Endodermal cell (in vitro differentiated cells): ENCODE measurements around the gene DNMT3L. TPM values are rescaled to one million over a fixed set of nuclear protein-coding genes. Genes with fewer than 3 reads are reported as not detected.
"Not testable (repeated sequence)": the region's sequence is repeated elsewhere in the genome, so short reads cannot be mapped to it uniquely, and the experiment has no call there.

ENCODE experiments used
- DNase-seq: peaks from one replicate; pipeline ENCODE4 v3.0.0-alpha.2; 2017
- H3K27ac ChIP-seq: 2 replicates; pipeline ENCODE4 v1.5.1; 2013; ENCODE audit warnings: mild to moderate bottlenecking, low read depth, low read length, moderate library complexity
- H3K27me3 ChIP-seq: 2 replicates; pipeline ENCODE4 v1.6.1; 2013; ENCODE audit warnings: mild to moderate bottlenecking, low read length, moderate library complexity; ENCODE audit not compliant: insufficient read depth, control insufficient read depth, poor library complexity, severe bottlenecking
- H3K36me3 ChIP-seq: 2 replicates; pipeline ENCODE4 v1.7.0; 2013; ENCODE audit warnings: mild to moderate bottlenecking, low read length, moderate library complexity; ENCODE audit not compliant: control insufficient read depth, insufficient read depth
- H3K4me1 ChIP-seq: one replicate; pipeline ENCODE4 v1.7.0; 2013; ENCODE audit warnings: low read length; ENCODE audit not compliant: control insufficient read depth, insufficient read depth
- H3K4me3 ChIP-seq: 2 replicates; pipeline ENCODE4 v1.5.1; 2013; ENCODE audit warnings: mild to moderate bottlenecking, low read length, moderate library complexity
- H3K9ac ChIP-seq: 2 replicates; pipeline ENCODE4 v1.6.1; 2013; ENCODE audit warnings: mild to moderate bottlenecking, low read length, moderate library complexity; ENCODE audit not compliant: poor library complexity, severe bottlenecking; ENCODE audit errors: extremely low read depth
- H3K9me3 ChIP-seq: 2 replicates; pipeline ENCODE4 v1.6.1; 2013; ENCODE audit warnings: mild to moderate bottlenecking, low read length, moderate library complexity; ENCODE audit not compliant: control insufficient read depth
- H3K27ac Mint-ChIP-seq: 2 replicates; pipeline ENCODE4 v1.8.0; 2020; ENCODE audit warnings: mixed read lengths
- H3K27me3 Mint-ChIP-seq: 2 replicates; pipeline ENCODE4 v1.8.0; 2021; ENCODE audit warnings: mild to moderate bottlenecking, mixed read lengths; ENCODE audit not compliant: insufficient read depth
- H3K36me3 Mint-ChIP-seq: 2 replicates; pipeline ENCODE4 v1.8.0; 2020; ENCODE audit warnings: low read depth, mixed read lengths
- H3K4me1 Mint-ChIP-seq: 2 replicates; pipeline ENCODE4 v1.8.0; 2020; ENCODE audit warnings: mixed read lengths
- H3K4me3 Mint-ChIP-seq: 2 replicates; pipeline ENCODE4 v1.8.0; 2020; ENCODE audit warnings: mild to moderate bottlenecking, moderate library complexity, mixed read lengths
- H3K9me3 Mint-ChIP-seq: 2 replicates; pipeline ENCODE4 v1.8.0; 2020; ENCODE audit warnings: mild to moderate bottlenecking, mixed read lengths
- whole genome bisulfite sequencing, 2 experiments: methylation state at CpG; one replicate each; pipeline versions ENCODE4 v1.1.5 to v1.1.7; 2013; ENCODE audit warnings: missing lambda C conversion rate in 2 of 2, mixed read lengths in 1 of 2; ENCODE audit not compliant: insufficient coverage in 1 of 2, insufficient read length in 1 of 2; 5-methylcytosine and 5-hydroxymethylcytosine counted together
- total RNA-seq, 2 donors: library from RNA; stranded (reverse); fragmentation: NEBNext Ultra II Directional in 1 of 2; extraction: Animal tissue kit (Norgen Biotek cat#: 25700) in 1 of 2; gene quantifications; 2 replicates in 1 of 2; 3 replicates in 1 of 2; pipeline ENCODE4 v1.2.1, GENCODE V29; 2021
- TF ChIP-seq, protein P1 (sequence below): fragments of 200-600 bp; sonication (generic); conservative IDR thresholded peaks from 2 replicates; pipeline ENCODE4 v1.5.0; 2021; ENCODE audit warnings: antibody characterized with exemption, mild to moderate bottlenecking

DNMT3L gene
- total RNA-seq, 2 donors from 2014 or later: 1.3 TPM; not detected in 1

DNA sequence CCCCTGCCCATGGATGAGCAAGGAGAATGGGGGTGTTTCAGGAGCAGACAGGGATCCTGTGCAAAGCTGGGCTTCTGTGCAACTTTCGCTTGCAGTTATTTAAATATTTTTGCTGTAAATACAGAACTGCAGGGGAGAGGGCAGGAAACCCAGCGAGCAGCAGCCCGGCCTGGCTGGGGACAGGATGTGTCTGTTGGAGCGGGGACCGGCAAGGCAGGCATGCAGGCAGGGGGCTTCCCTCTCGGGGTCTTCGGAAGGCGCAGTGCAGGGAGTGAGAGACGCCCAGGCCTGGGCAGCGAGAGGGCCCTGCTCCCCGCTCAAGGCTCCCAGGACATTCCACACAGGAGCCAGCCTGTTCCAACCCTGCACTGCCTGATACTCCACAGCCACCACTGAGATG lies 22.3 kb upstream of the DNMT3L start:
- TF ChIP-seq, protein P1, sequence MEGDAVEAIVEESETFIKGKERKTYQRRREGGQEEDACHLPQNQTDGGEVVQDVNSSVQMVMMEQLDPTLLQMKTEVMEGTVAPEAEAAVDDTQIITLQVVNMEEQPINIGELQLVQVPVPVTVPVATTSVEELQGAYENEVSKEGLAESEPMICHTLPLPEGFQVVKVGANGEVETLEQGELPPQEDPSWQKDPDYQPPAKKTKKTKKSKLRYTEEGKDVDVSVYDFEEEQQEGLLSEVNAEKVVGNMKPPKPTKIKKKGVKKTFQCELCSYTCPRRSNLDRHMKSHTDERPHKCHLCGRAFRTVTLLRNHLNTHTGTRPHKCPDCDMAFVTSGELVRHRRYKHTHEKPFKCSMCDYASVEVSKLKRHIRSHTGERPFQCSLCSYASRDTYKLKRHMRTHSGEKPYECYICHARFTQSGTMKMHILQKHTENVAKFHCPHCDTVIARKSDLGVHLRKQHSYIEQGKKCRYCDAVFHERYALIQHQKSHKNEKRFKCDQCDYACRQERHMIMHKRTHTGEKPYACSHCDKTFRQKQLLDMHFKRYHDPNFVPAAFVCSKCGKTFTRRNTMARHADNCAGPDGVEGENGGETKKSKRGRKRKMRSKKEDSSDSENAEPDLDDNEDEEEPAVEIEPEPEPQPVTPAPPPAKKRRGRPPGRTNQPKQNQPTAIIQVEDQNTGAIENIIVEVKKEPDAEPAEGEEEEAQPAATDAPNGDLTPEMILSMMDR: no peak
- H3K4me3 ChIP-seq: no peak overlapping the region
- H3K27ac Mint-ChIP-seq: peak overlapping the region; percentile 91

DNA sequence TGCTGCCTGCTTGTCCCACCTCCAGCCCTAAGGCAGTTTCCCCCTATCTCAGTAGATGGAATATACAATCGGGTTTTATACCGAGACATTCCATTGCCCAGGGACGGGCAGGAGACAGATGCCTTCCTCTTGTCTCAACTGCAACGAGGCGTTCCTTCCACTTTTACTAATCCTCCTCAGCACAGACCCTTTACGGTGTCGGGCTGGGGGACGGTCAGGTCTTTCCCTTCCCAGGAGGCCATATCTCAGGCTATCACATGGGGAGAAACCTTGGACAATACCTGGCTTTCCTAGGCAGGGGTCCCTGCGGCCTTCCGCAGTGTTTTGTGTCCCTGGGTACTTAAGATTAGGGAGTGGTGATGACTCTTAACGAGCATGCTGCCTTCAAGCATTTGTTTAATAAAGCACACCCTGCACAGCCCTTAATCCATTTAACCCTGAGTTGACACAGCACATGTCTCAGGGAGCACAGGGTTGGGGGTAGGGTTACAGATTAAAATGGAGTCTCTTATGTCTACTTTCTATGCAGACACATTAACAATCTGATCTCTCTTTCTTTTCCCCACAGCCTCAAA lies 21.6 kb upstream of the DNMT3L start:
- H3K9me3 Mint-ChIP-seq, H3K27ac ChIP-seq, DNase-seq, H3K27me3 ChIP-seq, H3K4me3 ChIP-seq, H3K27me3 Mint-ChIP-seq, H3K4me3 Mint-ChIP-seq, H3K36me3 ChIP-seq, H3K36me3 Mint-ChIP-seq, H3K9me3 ChIP-seq: not testable (repeated sequence)
- Mint-ChIP-seq H3K4me1 (peaks cover 27% of the 10 kb centered on the region), H3K27ac (peak overlapping the region; percentile 91)
- Histone ChIP-seq H3K4me1 (peaks cover 24% of the 10 kb centered on the region), H3K9ac (peak overlapping the region; percentile 47)
- 7% methylated on average over 8 of the region's 11 CpGs; no CpG with 5 or more reads in 1 of the 2 experiments for WGBS, 2 experiments

More for the DNA sequence above, 22.3 kb upstream of the DNMT3L start:
- no peak for DNase-seq
- peaks cover 27% of the 10 kb centered on the region for H3K4me1 Mint-ChIP-seq
- Histone ChIP-seq H3K4me1 (peaks cover 24% of the 10 kb centered on the region), H3K27ac (no peak overlapping the region), H3K9ac (peak overlapping the region; percentile 47), H3K36me3 (no peaks in the 10 kb centered on the region), H3K27me3 (no peaks in the 10 kb centered on the region), H3K9me3 (no peaks in the 10 kb centered on the region)
- 70 to 74% methylated on average over 6 to 11 of the region's 11 CpGs for WGBS, 2 experiments
- no peaks in the 10 kb centered on the region for H3K36me3 Mint-ChIP-seq
- no peaks in the 10 kb centered on the region for H3K9me3 Mint-ChIP-seq
- peaks cover 4% of the 10 kb centered on the region for H3K27me3 Mint-ChIP-seq
- H3K4me3 Mint-ChIP-seq: no peak overlapping the region

DNA sequence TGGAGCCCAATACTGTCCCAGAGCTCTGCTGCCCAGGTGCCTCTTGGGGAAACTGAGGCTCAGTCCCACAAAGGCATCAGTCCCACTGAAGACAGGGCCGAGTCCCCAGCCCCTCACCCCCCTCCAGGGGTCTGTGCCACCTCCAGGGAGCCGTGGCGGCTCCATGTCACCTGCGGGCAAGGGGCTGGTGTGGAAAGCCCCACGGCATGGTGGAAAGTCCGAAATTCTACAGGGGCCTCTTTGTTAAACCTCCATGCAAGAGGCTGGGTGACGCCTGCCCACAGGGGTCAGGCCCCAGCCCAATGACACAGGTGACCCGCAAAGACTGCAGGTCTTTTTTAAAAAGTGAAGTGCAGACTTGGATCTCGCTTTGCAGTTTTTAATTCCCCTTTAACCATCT lies 20.7 kb upstream of the DNMT3L start:
- peak overlapping the region; percentile 91 for H3K27ac Mint-ChIP-seq
- Histone ChIP-seq H3K9ac (peak overlapping the region; percentile 47), H3K27me3 (no peaks in the 10 kb centered on the region), H3K4me3 (no peak overlapping the region), H3K36me3 (no peaks in the 10 kb centered on the region), H3K27ac (no peak overlapping the region), H3K9me3 (no peaks in the 10 kb centered on the region), H3K4me1 (peaks cover 24% of the 10 kb centered on the region)
- H3K36me3 Mint-ChIP-seq: no peaks in the 10 kb centered on the region
- H3K27me3 Mint-ChIP-seq: peaks cover 4% of the 10 kb centered on the region
- H3K9me3 Mint-ChIP-seq: no peaks in the 10 kb centered on the region
- TF ChIP-seq, protein P1: no peak
- WGBS, 2 experiments: 93 to 96% methylated on average over 3 to 9 of the region's 9 CpGs
- no peak overlapping the region for H3K4me3 Mint-ChIP-seq
- DNase-seq: no peak
- H3K4me1 Mint-ChIP-seq: peaks cover 27% of the 10 kb centered on the region

DNA sequence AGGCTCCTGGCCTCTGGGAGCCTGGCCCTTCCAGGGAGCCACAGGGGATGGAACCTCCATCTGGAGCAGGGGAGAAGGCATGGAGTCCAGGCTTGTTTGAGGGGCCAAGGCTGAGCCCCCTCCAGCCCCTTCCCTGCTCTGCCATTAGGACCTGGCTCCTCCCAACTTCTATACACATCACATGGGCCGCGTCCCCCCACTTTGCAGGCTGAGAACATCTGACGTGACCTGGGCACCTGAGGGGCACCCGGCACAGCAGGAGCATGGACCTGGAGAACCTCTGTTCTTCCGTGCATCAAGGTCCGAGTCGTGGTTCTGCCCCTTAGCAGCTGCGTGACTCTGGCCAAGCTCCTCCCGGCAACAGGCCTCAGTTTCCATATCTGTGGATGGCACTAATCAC lies 20.1 kb upstream of the DNMT3L start:
- no peak overlapping the region for H3K4me3 ChIP-seq
- peaks cover 27% of the 10 kb centered on the region for H3K4me1 Mint-ChIP-seq

More for the DNA sequence above, 20.1 kb upstream of the DNMT3L start:
- TF ChIP-seq, protein P1: no peak
- H3K9ac ChIP-seq: no peak overlapping the region
- peaks cover 21% of the 10 kb centered on the region for H3K4me1 ChIP-seq
- H3K36me3 ChIP-seq: no peaks in the 10 kb centered on the region
- Mint-ChIP-seq H3K27ac (no peak overlapping the region), H3K36me3 (no peaks in the 10 kb centered on the region), H3K9me3 (no peaks in the 10 kb centered on the region), H3K27me3 (peaks cover 4% of the 10 kb centered on the region), H3K4me3 (no peak overlapping the region)
- no peak overlapping the region for H3K27ac ChIP-seq
- no peaks in the 10 kb centered on the region for H3K9me3 ChIP-seq
- no peaks in the 10 kb centered on the region for H3K27me3 ChIP-seq
- no peak for DNase-seq
- 95% methylated on average over 3 to 9 of the region's 9 CpGs for WGBS, 2 experiments
